GM19324 (cell line): ENCODE results near the gene C6orf52.
"Not testable (repeated sequence)": the region's sequence is repeated elsewhere in the genome, so short reads cannot be mapped to it uniquely, and the experiment has no call there.

ENCODE experiments used
- ATAC-seq: cut with Tn5 transposase; IDR thresholded peaks from one replicate; pipeline ENCODE4 v1.9.1; 2021; ENCODE audit warnings: mild to moderate bottlenecking, moderate library complexity; ENCODE audit not compliant: unreplicated experiment, low FRiP score

C6orf52 gene

GRCh38 chr6:10713962-10714361 is 19.5 kb upstream of the C6orf52 start:
- no peak for ATAC-seq

- no peak for ATAC-seq
Measured at GRCh38 chr6:10696655-10697054, 2.2 kb upstream of the C6orf52 start.

- ATAC-seq, result no peak
Measured at GRCh38 chr6:10695086-10695657, 756 bp upstream of the C6orf52 start.

DNA sequence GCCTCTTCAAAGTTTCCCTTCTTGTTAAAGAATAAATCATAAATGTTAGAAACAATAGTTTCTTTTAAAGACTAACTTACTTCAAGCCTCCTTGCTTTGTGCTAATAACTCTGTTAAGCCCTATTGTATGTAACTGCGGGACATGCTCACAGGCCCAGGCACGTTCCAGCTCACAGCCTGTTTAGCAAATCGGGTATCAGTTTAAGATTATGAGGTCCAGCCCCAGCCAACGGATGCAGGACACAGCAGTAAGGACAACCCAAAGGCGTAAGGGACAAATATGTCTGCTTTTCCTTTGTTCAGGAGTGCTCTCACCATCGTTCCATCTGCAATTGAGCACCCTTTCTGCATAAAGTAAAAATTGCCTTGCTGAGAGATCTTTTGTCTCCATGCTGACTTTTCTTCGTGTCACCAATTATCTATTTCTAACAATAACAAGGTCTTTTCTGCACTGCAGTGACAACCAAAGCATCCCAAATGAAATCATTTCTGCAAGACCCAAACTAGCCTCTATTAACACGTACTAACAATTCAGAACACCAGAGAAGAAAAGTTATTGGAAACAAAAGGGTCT is 1.4 kb downstream of the C6orf52 start:
- ATAC-seq, result no peak

DNA sequence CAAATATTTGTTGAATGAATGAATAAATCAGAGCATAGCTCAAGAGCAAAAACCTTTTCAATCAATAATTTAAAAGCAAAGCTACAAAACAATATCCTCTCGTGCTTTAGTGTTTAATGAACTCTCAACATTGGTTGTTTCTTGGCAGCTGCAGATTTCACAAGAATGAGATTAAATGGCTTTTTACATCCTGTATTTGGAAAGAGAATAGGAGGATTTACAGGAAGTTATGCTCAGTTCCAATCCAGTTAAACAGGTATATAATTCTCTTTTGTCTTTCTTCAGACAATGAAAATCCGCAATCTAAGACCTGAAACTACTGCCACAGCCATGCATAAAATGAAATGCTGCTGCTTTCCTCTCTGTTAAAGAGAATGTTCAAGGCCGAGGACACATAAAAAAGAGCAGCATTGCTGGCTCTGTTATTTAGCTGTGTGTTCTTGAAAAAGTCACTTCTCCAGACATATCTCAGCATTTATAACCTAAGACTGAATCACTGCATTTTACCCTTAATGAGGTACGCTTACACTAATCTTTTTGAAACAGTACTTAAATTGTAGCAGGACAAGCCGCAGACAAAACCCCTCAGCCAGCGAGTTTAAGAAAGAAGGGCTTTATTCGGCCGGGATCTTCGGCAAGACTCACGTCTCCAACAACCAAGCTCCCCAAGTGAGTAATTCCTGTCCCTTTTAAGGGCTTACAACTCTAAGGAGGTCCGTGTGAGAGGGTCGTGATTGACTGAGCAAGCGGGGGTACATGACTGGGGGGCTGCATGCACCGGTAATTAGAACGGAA is 3.6 kb downstream of the C6orf52 start:
- ATAC-seq, result no peak

DNA sequence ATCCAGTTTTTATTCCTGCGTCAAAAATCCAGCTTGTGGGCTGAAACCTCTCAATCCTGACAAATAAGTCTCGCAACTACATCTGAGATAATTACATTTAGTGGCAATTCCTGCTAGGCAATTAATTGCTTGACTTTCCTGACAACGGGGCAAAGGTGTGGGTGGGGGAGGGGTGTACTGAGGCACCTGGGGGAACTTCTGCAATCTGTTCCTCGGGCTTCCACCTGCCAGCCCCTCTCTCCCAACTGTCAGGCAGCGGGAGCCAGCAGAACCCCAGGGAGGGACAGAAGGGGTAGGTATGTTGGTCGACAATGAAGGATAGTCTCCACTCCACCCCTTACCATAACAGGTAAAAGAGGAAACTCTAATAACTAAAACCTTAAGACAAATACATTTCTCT is 6.8 kb downstream of the C6orf52 start:
- no peak for ATAC-seq

DNA sequence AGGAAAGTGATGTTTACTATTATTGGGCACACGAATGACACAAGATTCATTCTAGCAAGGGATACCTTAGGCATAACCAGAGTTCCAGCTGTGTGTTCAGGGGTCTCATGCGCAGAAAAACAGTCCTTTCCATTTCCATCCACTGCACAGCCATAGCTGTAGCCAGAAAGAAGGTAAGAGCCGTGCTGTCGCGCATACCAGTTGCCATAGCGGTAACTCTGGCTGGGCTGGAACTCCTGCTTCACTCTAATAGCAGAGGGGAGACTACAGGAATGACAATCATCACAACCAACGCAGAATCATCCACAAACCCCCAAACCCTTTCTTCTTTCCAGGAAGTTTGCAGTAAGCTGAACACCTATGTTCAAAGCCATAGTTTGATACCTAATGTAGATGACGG is 7.5 kb downstream of the C6orf52 start:
- ATAC-seq, result no peak

DNA sequence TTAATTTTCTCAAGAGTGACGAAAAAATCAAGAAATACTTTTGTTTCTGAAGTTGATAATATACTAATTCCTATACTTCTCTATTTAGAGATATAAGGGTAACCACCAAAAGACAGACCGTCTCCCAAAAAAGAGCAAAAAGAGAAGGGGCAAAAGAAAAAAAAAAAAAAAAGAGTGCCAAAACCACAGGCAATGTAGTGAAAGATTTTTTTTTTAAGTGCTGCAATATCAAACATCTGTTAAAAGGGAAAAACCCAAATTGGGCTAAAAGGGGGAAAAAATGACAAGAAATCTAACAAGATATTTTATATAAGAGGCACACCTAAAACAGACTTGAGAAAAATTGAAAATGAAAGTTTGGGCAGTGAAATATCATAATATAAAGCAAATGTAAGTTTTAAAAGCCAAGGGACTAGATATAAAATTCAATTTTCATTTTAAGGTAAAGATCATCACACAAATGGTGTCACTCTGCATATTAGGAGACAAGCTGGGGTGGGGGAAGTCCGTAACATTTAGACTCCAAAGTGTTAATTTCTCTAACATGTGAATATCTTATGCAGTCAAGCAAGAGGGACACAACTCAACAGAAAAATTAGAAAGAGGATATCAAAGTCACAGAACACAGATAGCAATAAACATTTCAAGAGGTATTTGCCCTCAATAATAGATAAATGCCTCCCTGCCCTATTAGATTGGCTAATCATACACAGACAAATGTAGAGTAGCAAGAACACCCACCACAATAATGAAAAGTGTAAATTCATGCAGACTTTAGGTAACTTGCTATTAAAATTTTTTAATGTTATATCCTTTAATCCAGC is 9.1 kb downstream of the C6orf52 start:
- no peak for ATAC-seq

DNA sequence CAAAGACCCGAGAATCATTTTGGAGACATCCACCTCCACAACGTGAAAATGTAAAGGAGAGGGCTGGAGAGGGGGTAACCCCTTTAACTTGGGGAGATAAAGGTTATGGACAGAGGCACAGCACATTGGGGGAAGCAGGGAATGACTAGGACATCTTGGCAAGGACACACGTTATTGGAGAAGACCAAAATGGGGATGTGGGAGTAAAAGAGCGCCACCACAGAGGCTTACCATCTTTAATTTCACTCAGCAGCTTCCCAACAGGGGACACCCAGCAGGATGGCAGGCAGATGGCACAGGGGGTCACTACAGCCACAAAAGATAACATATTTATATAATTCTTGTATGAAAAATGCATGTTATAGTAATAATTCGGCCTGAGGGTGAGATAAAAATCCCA is 9.8 kb downstream of the C6orf52 start:
- no peak for ATAC-seq

DNA sequence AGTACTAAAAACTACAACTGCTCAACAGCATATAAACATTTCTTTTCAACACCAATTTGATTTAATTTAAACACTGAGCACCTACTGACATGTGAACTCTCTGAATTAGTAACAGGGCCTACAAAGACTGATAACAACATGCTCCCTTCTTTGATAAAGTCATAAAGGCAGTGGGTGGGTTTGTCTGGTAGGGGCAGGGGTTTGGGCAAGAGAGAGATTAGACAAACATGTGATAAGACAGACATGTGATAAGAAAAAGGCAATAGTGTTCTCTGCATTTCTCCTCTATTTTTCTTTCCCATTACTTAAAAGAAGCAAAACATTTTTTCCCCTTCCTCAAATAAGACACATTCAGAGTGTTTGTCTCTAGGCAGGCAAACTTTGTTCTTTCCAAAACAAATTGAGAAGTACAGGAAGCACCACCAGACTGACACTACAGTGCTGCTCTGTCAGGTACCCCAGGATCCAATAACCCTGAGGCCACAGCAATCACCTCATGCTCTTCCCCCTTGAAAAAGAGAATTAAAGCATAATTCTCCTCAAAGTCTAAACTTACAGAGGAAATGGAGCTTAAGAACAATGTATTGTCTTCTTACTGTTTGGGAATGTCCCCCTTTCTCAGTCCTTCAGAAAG is 11.9 kb downstream of the C6orf52 start:
- ATAC-seq, result no peak

- ATAC-seq, result no peak
Measured at GRCh38 chr6:10681795-10682194, 12.6 kb downstream of the C6orf52 start.

- no peak for ATAC-seq
Measured at GRCh38 chr6:10678456-10678855, 16.0 kb downstream of the C6orf52 start.

DNA sequence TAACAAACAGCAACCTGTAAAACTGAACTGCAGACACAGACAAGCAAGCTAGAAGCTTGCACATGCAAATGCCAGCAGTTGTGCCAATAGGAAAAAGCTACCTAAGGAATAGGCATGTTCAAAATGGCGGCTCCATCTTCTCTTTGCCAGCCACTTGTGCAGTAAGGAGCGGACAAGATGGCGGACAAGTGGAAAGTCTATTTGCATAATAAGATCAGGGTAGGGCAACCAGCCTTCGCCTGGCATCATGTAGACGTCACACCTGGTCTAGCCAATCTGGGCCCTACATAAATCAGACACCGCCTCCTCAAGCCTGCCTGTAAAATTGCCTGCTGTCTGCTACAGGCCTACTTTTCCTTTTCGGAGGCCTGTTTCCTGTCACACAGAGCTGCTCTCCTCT is 18.0 kb downstream of the C6orf52 start:
- ATAC-seq, result no peak

DNA sequence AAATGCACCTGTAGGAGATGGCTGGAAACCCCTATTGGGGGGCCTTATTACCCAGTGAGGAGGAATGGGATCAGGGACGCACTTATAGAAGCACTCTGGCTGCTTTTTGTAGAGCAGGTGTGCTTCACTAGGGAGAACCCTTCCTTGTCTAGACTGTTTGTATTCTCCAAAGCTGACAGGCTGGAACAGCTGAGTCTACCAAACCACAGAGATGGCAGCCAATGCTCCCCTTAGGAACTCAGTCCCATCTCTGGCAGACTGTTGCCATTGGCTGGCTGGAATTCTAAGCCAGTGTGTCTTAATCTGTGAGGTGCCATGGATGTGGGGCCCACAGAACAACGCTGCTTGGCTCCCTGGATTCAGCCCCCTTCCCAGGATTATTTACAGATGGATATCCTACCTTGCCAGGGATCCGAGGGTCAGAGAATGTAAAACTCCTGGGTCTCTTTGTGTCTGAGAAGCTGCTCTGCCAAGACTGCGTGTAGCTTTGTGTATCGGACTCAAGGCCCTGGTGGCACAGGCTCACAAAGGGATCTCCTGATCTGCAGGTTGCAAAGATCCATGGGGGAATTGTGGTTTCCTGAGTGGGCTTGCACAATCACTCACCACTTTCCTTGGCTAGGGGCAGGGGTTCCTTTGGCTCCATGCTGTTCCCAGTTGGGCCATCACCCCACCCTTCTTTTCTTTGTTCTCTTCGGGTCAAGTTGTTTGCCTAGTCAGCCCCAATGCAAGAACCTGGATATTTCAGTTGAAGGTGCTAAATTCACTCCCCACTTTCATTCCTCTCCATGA is 26.1 kb downstream of the C6orf52 start:
- no peak for ATAC-seq

- not testable (repeated sequence) for ATAC-seq
Measured at GRCh38 chr6:10665595-10665994, 28.8 kb downstream of the C6orf52 start.

DNA sequence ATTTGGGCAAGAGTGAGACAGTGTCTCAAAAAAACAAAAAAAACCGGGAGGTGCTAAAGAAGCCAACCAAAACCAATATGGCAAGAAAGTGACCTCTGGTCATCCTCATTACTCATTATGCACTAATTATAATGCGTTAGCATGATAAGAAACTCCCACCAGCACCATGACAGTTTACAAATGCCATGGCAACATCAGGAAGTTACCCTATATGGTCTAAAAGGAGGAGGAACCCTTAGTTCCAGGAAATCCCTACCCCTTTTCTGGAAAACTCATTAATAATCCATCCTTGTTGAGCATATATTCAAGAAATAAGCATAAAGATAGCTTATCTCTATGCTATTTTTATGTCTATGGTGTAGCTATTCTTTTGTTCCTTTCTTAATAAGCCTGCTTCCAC is 31.7 kb downstream of the C6orf52 start:
- ATAC-seq, result no peak

GRCh38 chr6:10662207-10662606 is 32.2 kb downstream of the C6orf52 start:
- no peak for ATAC-seq

DNA sequence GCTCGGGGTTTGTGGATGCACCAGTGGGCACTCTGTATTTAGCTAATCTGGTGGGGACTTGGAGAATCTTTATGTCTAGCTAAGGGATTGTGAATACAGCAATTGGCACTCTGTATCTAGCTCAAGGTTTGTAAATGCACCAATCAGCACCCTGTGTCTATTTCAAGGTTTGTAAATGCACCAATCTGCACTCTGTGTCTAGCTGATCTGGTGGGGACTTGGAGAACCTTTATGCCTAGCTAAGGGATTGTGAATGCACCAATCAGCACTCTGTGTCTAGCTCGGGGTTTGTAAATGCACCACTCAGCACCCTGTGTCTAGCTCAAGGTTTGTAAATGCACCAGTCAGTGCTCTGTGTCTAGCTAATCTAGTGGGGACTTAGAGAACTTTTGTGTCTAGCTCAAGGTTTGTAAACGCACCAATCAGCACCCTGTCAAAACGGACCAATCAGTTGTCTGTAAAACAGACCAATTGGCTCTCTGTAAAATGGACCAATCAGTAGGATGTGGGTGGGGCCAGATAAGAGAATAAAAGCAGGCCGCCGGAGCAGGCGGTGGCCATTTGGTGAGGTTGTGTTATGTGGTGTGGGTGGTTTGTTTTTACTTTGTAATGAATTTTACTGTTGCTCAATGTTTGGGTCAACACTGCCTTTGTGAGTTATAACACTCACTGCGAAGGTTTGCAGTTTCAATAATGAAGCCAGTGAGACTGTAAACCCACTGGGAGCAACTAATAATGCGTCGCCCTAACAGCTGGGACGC is 33.8 kb downstream of the C6orf52 start:
- ATAC-seq, result not testable (repeated sequence)

DNA sequence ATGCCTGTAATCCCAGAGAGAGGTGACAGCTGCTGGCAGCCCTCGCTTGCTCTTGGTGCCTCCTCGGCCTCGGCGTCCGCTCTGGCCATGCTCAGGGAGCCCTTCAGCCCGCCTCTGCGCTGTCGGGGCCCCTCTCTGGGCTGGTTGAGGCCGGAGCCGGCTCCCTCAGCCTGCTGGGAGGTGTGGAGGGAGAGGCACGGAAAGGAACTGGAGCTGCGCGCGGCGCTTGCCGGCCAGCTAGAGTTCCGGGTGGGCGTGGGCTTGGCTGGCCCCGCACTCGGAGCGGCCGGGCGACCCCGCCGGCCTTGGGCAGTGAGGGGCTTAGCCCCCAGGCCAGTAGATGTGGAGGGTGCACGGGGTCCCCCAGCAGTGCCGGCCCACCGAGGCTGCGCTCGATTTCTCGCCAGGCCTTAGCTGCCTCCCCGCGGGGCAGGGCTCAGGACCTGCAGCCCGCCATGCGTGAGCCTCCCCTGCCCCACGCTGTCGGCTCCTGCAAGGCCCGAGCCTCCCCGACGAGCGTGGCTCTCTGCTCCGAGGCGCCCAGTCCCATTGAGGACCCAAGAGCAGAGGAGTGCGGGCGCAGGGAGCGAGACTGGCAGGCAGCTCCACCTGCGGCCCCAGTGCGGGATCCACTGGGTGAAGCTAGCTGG is 34.6 kb downstream of the C6orf52 start:
- no peak for ATAC-seq
